ENCODE measurements around the gene ECE2.

DNA sequence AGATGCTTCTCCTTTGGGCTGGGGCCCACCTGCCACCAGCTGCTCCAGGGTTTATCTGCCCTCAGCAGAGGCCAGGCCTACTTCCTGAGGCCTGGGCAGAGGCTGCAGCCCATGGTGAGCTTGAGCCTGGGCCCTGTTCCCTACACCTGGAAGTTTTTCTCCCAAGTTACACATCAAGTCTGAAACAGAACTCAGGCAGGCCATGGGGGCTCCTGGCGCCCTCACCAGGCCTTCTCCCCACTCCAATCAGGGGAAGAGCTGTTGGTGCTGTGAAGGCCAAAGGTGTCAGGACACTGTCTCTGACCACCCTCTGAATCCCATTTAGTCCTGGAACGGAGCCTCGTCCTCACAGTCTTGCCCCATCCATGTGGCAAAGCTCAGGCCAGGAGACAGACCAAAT lies 39.2 kb upstream of the ECE2 start:
- TF ChIP-seq, protein P1, sequence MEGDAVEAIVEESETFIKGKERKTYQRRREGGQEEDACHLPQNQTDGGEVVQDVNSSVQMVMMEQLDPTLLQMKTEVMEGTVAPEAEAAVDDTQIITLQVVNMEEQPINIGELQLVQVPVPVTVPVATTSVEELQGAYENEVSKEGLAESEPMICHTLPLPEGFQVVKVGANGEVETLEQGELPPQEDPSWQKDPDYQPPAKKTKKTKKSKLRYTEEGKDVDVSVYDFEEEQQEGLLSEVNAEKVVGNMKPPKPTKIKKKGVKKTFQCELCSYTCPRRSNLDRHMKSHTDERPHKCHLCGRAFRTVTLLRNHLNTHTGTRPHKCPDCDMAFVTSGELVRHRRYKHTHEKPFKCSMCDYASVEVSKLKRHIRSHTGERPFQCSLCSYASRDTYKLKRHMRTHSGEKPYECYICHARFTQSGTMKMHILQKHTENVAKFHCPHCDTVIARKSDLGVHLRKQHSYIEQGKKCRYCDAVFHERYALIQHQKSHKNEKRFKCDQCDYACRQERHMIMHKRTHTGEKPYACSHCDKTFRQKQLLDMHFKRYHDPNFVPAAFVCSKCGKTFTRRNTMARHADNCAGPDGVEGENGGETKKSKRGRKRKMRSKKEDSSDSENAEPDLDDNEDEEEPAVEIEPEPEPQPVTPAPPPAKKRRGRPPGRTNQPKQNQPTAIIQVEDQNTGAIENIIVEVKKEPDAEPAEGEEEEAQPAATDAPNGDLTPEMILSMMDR (IDR thresholded peaks at IDR 0.05): no peak
- TF ChIP-seq POLR2AphosphoS5 (IDR thresholded peaks at IDR 0.05; ENCODE audit: low read depth, low read length): no peak
- TF ChIP-seq, protein P2, sequence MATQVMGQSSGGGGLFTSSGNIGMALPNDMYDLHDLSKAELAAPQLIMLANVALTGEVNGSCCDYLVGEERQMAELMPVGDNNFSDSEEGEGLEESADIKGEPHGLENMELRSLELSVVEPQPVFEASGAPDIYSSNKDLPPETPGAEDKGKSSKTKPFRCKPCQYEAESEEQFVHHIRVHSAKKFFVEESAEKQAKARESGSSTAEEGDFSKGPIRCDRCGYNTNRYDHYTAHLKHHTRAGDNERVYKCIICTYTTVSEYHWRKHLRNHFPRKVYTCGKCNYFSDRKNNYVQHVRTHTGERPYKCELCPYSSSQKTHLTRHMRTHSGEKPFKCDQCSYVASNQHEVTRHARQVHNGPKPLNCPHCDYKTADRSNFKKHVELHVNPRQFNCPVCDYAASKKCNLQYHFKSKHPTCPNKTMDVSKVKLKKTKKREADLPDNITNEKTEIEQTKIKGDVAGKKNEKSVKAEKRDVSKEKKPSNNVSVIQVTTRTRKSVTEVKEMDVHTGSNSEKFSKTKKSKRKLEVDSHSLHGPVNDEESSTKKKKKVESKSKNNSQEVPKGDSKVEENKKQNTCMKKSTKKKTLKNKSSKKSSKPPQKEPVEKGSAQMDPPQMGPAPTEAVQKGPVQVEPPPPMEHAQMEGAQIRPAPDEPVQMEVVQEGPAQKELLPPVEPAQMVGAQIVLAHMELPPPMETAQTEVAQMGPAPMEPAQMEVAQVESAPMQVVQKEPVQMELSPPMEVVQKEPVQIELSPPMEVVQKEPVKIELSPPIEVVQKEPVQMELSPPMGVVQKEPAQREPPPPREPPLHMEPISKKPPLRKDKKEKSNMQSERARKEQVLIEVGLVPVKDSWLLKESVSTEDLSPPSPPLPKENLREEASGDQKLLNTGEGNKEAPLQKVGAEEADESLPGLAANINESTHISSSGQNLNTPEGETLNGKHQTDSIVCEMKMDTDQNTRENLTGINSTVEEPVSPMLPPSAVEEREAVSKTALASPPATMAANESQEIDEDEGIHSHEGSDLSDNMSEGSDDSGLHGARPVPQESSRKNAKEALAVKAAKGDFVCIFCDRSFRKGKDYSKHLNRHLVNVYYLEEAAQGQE (IDR thresholded peaks at IDR 0.05; ENCODE audit: insufficient read depth in 1 of 2, low read depth in 2 of 2, low read length in 1 of 2): no peak
